CD14-positive monocyte (primary cell): ENCODE results near the gene CHKB. TPM values are rescaled to one million over a fixed set of nuclear protein-coding genes. Genes with fewer than 3 reads are reported as not detected.

Experiments used
- DNase-seq, 3 donors: peaks; one replicate each; pipeline ENCODE4 v3.0.0-alpha.2; 2011 to 2022
- H2AFZ ChIP-seq: 2 replicates; pipeline ENCODE4 v1.6.0; 2012; ENCODE audit warnings: mild to moderate bottlenecking, low read depth, low read length, inconsistent platforms; ENCODE audit not compliant: insufficient read depth, poor library complexity, severe bottlenecking
- H3K27ac ChIP-seq, 2 donors: 1 replicate in 1 of 2; 2 replicates in 1 of 2; pipeline ENCODE4 v1.5.1; 2012 to 2013; ENCODE audit warnings: low read length in 2 of 2, control low read depth in 1 of 2, inconsistent platforms in 1 of 2, low read depth in 1 of 2, mild to moderate bottlenecking in 1 of 2
- H3K27me3 ChIP-seq, 2 donors: one replicate each; pipeline versions ENCODE4 v1.6.0 to v1.6.1; 2011 to 2013; ENCODE audit warnings: low read length in 2 of 2; ENCODE audit not compliant: control insufficient read depth in 2 of 2, insufficient read depth in 2 of 2
- H3K36me3 ChIP-seq, 2 donors: replicated peaks in 1 of 2; 1 replicate in 1 of 2; 2 replicates in 1 of 2; pipeline versions ENCODE4 v1.5.1 to v1.6.1; 2012 to 2013; ENCODE audit warnings: low read length in 2 of 2, control low read depth in 1 of 2, inconsistent platforms in 1 of 2, mild to moderate bottlenecking in 1 of 2; ENCODE audit not compliant: insufficient read depth in 2 of 2, control insufficient read depth in 1 of 2
- H3K4me1 ChIP-seq, 2 donors: 1 replicate in 1 of 2; 2 replicates in 1 of 2; pipeline versions ENCODE4 v1.5.1 to v1.6.1; 2012 to 2013; ENCODE audit warnings: low read length in 2 of 2, control low read depth in 1 of 2, inconsistent platforms in 1 of 2, mild to moderate bottlenecking in 1 of 2, moderate library complexity in 1 of 2; ENCODE audit not compliant: insufficient read depth in 2 of 2, control insufficient read depth in 1 of 2
- H3K4me2 ChIP-seq: replicated peaks from 2 replicates; pipeline ENCODE3; 2012; ENCODE audit warnings: low read length, moderate library complexity, mild to moderate bottlenecking; ENCODE audit not compliant: poor library complexity, severe bottlenecking; ENCODE audit errors: extremely low read depth
- H3K4me3 ChIP-seq, 3 experiments: fragments of 200-600 bp in 1 of 3; sonication (generic) in 1 of 3; replicated peaks in 1 of 3; 1 replicate in 2 of 3; 2 replicates in 1 of 3; pipeline ENCODE4 v1.5.1; 2011 to 2013; ENCODE audit warnings: low read length in 3 of 3, mild to moderate bottlenecking in 3 of 3, control low read depth in 2 of 3, low read depth in 2 of 3, inconsistent platforms in 1 of 3, moderate library complexity in 1 of 3
- H3K79me2 ChIP-seq: 2 replicates; pipeline ENCODE4 v1.6.0; 2012; ENCODE audit warnings: mild to moderate bottlenecking, control low read depth, inconsistent platforms, low read length, moderate library complexity; ENCODE audit not compliant: insufficient read depth
- H3K9ac ChIP-seq: 2 replicates; pipeline ENCODE4 v1.6.0; 2017; ENCODE audit warnings: low read length, mild to moderate bottlenecking; ENCODE audit not compliant: insufficient read depth, poor library complexity, severe bottlenecking
- H3K9me3 ChIP-seq, 2 donors: replicated peaks in 1 of 2; 1 replicate in 1 of 2; 2 replicates in 1 of 2; pipeline versions ENCODE4 v1.5.1 to v1.6.1; 2012 to 2013; ENCODE audit warnings: low read length in 2 of 2, control low read depth in 1 of 2; ENCODE audit not compliant: control insufficient read depth in 1 of 2, insufficient read depth in 1 of 2
- H4K20me1 ChIP-seq: 2 replicates; pipeline ENCODE4 v1.6.0; 2012; ENCODE audit warnings: mild to moderate bottlenecking, low read length, control low read depth, moderate library complexity; ENCODE audit not compliant: insufficient read depth
- H3K27ac Mint-ChIP-seq, 7 donors: one replicate each; pipeline ENCODE4 v1.8.0; 2020; ENCODE audit warnings: mild to moderate bottlenecking in 7 of 7, mixed read lengths in 7 of 7, moderate library complexity in 6 of 7, inconsistent platforms in 2 of 7
- H3K27me3 Mint-ChIP-seq, 3 donors: one replicate each; pipeline ENCODE4 v1.8.0; 2021 to 2022; ENCODE audit warnings: low read depth in 3 of 3, mild to moderate bottlenecking in 3 of 3, mixed read lengths in 3 of 3, moderate library complexity in 3 of 3, inconsistent platforms in 1 of 3
- H3K36me3 Mint-ChIP-seq, 2 donors: one replicate each; pipeline ENCODE4 v1.8.0; 2020; ENCODE audit warnings: mixed read lengths in 2 of 2, inconsistent platforms in 1 of 2, mild to moderate bottlenecking in 1 of 2
- H3K4me1 Mint-ChIP-seq: one replicate; pipeline ENCODE4 v1.8.0; 2020; ENCODE audit warnings: mild to moderate bottlenecking, mixed read lengths
- H3K4me3 Mint-ChIP-seq, 2 donors: one replicate each; pipeline ENCODE4 v1.8.0; 2020; ENCODE audit warnings: mild to moderate bottlenecking in 2 of 2, mixed read lengths in 2 of 2, moderate library complexity in 1 of 2
- H3K9me3 Mint-ChIP-seq, 7 donors: one replicate each; pipeline ENCODE4 v1.8.0; 2020 to 2022; ENCODE audit warnings: mixed read lengths in 7 of 7, mild to moderate bottlenecking in 6 of 7, moderate library complexity in 6 of 7, inconsistent platforms in 2 of 7
- CTCF ChIP-seq: fragments of 200-600 bp; IDR thresholded peaks from one replicate; pipeline ENCODE4 v1.8.0; 2022; ENCODE audit warnings: antibody characterized with exemption, mild to moderate bottlenecking
- WGBS: methylation state at CpG from one replicate; pipeline ENCODE4 v1.1.5; 2013; ENCODE audit warnings: missing lambda C conversion rate; ENCODE audit not compliant: insufficient coverage; 5-methylcytosine and 5-hydroxymethylcytosine counted together
- intact Hi-C, 2 donors: fragments of 100-400 bp; cut with micrococcal nuclease; formaldehyde crosslinking; loops; one replicate each; pipeline versions ENCODE4 v1.15.0 to v1.15.1; 2023
- polyA plus RNA-seq, 3 donors: library from polyadenylated mRNA; depleted of rRNA in 1 of 3; unstranded in 2 of 3; stranded (reverse) in 1 of 3; fragments of 300-500 nt in 2 of 3; fragments of >200 nt in 1 of 3; fragmentation: Illumina TruSeq in 2 of 3; gene quantifications; 1 replicate in 2 of 3; 2 replicates in 1 of 3; pipeline ENCODE4 v1.2.3, GENCODE V29; 2012 to 2021

Gene CHKB
- polyA plus RNA-seq, 3 donors = 29.1 to 286 (median 31.3) TPM

- intact Hi-C loops = loop anchor here (1.0 to 5.0 kb wide), 4 partner anchors 13 to 93 kb away; partner anchors contain the start of genes CHKB (in 2 of the 2) and SYCE3 (in 1 of the 2)
- peaks cover 83% of the 10 kb centered on the region for H3K79me2 ChIP-seq
- peaks cover 52% of the 10 kb centered on the region for H4K20me1 ChIP-seq
- H3K4me3 ChIP-seq = peak overlapping the region; percentile 72 to 99 (median 73)
- no peaks in the 10 kb centered on the region for H3K27me3 ChIP-seq
- peak overlapping the region; percentile 100 for H3K27ac ChIP-seq
- Mint-ChIP-seq H3K27me3 (no peaks in the 10 kb centered on the region), H3K36me3 (peaks cover 27 to 30% of the 10 kb centered on the region in 2 donors), H3K9me3 (no peaks in the 10 kb centered on the region), H3K27ac (peak overlapping the region; percentile 94 to 100 (median 97)), H3K4me3 (peak overlapping the region; percentile 91 to 95), H3K4me1 (peaks cover 47% of the 10 kb centered on the region)
- peaks cover 61 to 85% of the 10 kb centered on the region in 2 donors for H3K4me1 ChIP-seq
- TF ChIP-seq CTCF = no peak
- peaks cover 14 to 20% of the 10 kb centered on the region in 2 donors for H3K36me3 ChIP-seq
- 24% methylated on average over 47 of the region's 50 CpGs for WGBS
- DNase-seq = peak in 1 of 3 donors; percentile 44
- no peaks in the 10 kb centered on the region for H3K9me3 ChIP-seq
- peak overlapping the region; percentile 95 for H3K4me2 ChIP-seq
- H3K9ac ChIP-seq = peak overlapping the region; percentile 100
- no peak overlapping the region for H2AFZ ChIP-seq
Measured at GRCh38 chr22:50529416-50529896, 53.2 kb downstream of the CHKB start.

Other genes with a start within 250 kb of the CHKB start
- gene PPP6R2, start 239.5 kb downstream of the CHKB start, polyA plus RNA-seq = 10 to 100 TPM in 2 of 3 donors, 1 to 10 TPM in 1; 9.1 to 74.5 (median 10.3) TPM
- gene SBF1, start 107.8 kb downstream of the CHKB start, polyA plus RNA-seq = 10 to 100 TPM in 1 of 3 donors, 1 to 10 TPM in 2; 4.0 to 45.9 (median 6.2) TPM
- under 1 TPM in 1 of 3 donors, not detected in 2; 0.05 TPM for gene ADM2, start 101.3 kb downstream of the CHKB start, polyA plus RNA-seq
- not detected for gene MIOX, start 96.0 kb downstream of the CHKB start, polyA plus RNA-seq
- gene LMF2, start 75.1 kb downstream of the CHKB start, polyA plus RNA-seq = 100 to 1,000 TPM in 1 of 3 donors, 10 to 100 TPM in 2; 15.0 to 145 (median 16.6) TPM
- 10 to 100 TPM; 12.5 to 23.6 (median 18.1) TPM for gene NCAPH2, start 74.6 kb downstream of the CHKB start, polyA plus RNA-seq
- 100 to 1,000 TPM in 1 of 3 donors, 10 to 100 TPM in 2; 39.5 to 101 (median 69.6) TPM for gene SCO2, start 57.3 kb downstream of the CHKB start, polyA plus RNA-seq
- 100 to 1,000 TPM; 787 to 994 (median 955) TPM for gene TYMP, start 52.8 kb downstream of the CHKB start, polyA plus RNA-seq
- gene KLHDC7B, start 37.0 kb downstream of the CHKB start, polyA plus RNA-seq = 1 to 10 TPM in 2 of 3 donors, under 1 TPM in 1; 0.88 to 4.3 (median 1.4) TPM
- gene SYCE3, start 19.9 kb downstream of the CHKB start, polyA plus RNA-seq = 1 to 10 TPM in 2 of 3 donors, not detected in 1; 1.9 to 3.1 TPM
- gene CPT1B, start 4.4 kb downstream of the CHKB start, polyA plus RNA-seq = 10 to 100 TPM in 1 of 3 donors, under 1 TPM in 1, not detected in 1; 0.18 to 66.9 TPM
- under 1 TPM in 1 of 3 donors, not detected in 2; 0.17 TPM for gene MAPK8IP2, start 17.9 kb upstream of the CHKB start, polyA plus RNA-seq
- gene ARSA, start 45.3 kb upstream of the CHKB start, polyA plus RNA-seq = 10 to 100 TPM; 11.9 to 85.2 (median 12.1) TPM
- not detected for gene SHANK3, start 90.0 kb upstream of the CHKB start, polyA plus RNA-seq
- not detected for gene ACR, start 155.4 kb upstream of the CHKB start, polyA plus RNA-seq
- gene RABL2B, start 200.8 kb upstream of the CHKB start, polyA plus RNA-seq = 10 to 100 TPM in 2 of 3 donors, 1 to 10 TPM in 1; 8.8 to 48.8 (median 11.7) TPM